Measurements from ENCODE around the gene C1QTNF5. TPM values are rescaled to one million over a fixed set of nuclear protein-coding genes. Genes with fewer than 3 reads are reported as not detected.
A peak's percentile ranks its signal among the peaks of the same experiment; 100 is the strongest.

The C1QTNF5 gene
- total RNA-seq, 1 experiment from 2014 or later, result not detected

- Histone ChIP-seq H3K4me2 (ENCODE audit: low read length) (no peak overlapping the region), H3K4me1 (ENCODE audit: control insufficient read depth in 1 of 2, insufficient read depth in 2 of 2, low read length in 2 of 2) (peaks cover 0 to 4% of the 10 kb centered on the region in 2 experiments; a peak in 2 of 4 replicates), H3K79me2 (ENCODE audit: insufficient read depth, low read length) (no peaks in the 10 kb centered on the region), H3K9me2 (ENCODE audit: insufficient read depth) (no peaks in the 10 kb centered on the region), H2AFZ (ENCODE audit: low read depth, low read length, poor library complexity, severe bottlenecking) (no peak overlapping the region), H3K27ac (ENCODE audit: low read depth, low read length) (no peak overlapping the region), H3K9ac (ENCODE audit: low read length) (no peak overlapping the region), H3K27me3 (ENCODE audit: insufficient read depth, low read length) (no peaks in the 10 kb centered on the region), H3K4me3 (replicated peaks in 1 of 2; ENCODE audit: low read depth in 1 of 2, low read length in 2 of 2) (no peak overlapping the region), H3K36me3 (ENCODE audit: control insufficient read depth in 1 of 2, insufficient read depth in 2 of 2, low read length in 2 of 2) (peaks cover 9 to 25% of the 10 kb centered on the region in 2 experiments; a peak in 2 of 4 replicates), H3K9me3 (ENCODE audit: control insufficient read depth in 1 of 2, insufficient read depth in 1 of 2, low read depth in 1 of 2, low read length in 2 of 2) (peaks cover 3 to 7% of the 10 kb centered on the region in 2 experiments; a peak in 2 of 4 replicates), H4K20me1 (ENCODE audit: insufficient read depth) (no peaks in the 10 kb centered on the region)
- intact Hi-C loops (cut with micrococcal nuclease), result loop anchor here (10.0 kb wide), 1 partner anchor 186 kb away; the partner anchor contains the start of genes C2CD2L and DPAGT1
- ChIA-PET CTCF (no interaction called here), RAD21 (ENCODE audit: low non-redundant PET in 1 of 2, low total read pairs in 2 of 2, uncharacterized antibody in 2 of 2, unreplicated experiment in 2 of 2) (no interaction called here), POLR2A (no interaction called here)
- no peak for TF ChIP-seq EZH2 (IDR thresholded peaks at IDR 0.05)
- no peak for TF ChIP-seq MAX (IDR thresholded peaks at IDR 0.05)
- no peak for TF ChIP-seq SIN3A (IDR thresholded peaks at IDR 0.05; ENCODE audit: low read depth)
- TF ChIP-seq POLR2A (IDR thresholded peaks at IDR 0.05; ENCODE audit: borderline replicate concordance, extremely low read depth, insufficient read depth, insufficient read length), result no peak
- no peak for TF ChIP-seq CTCF (IDR thresholded peaks at IDR 0.05 in 2 of 3, conservative IDR thresholded peaks at IDR 0.05 in 1 of 3; ENCODE audit: borderline replicate concordance in 1 of 3, insufficient read depth in 1 of 3, low read depth in 2 of 3, low read length in 2 of 3)
- TF ChIP-seq SRF (IDR thresholded peaks at IDR 0.05; ENCODE audit: low read depth), result peak; percentile 33; the same call in 1 of the 2 replicates
- no peak for TF ChIP-seq JUND (IDR thresholded peaks at IDR 0.05)
- no peak for TF ChIP-seq FOSL1 (IDR thresholded peaks at IDR 0.05; ENCODE audit: low read depth)
- TF ChIP-seq YY1 (IDR thresholded peaks at IDR 0.05; ENCODE audit: extremely low read depth, insufficient replicate concordance, low read depth, low read length), result no peak
- TF ChIP-seq CBX3 (IDR thresholded peaks at IDR 0.05; ENCODE audit: low read depth), result peak; percentile 83
- no peak for TF ChIP-seq EZH2phosphoT487 (IDR thresholded peaks at IDR 0.05; ENCODE audit: borderline replicate concordance)
- no TSS peak for BruUV-seq (replicated peaks)
- DNase-seq (ENCODE audit: low read depth, low spot score) (peak; percentile 2), ATAC-seq (no peak)
Measured at GRCh38 chr11:119290894-119291497, 49.7 kb downstream of the C1QTNF5 start.

Small RNAs within 50 kb of the gene (microRNA-seq; reads per million reads assigned to microRNA genes)
- not detected for gene MIR6756 (ENCODE audit: borderline number of aligned reads)

Other genes with a start within 250 kb of the C1QTNF5 start
- 45.1 TPM for gene DPAGT1, start 239.0 kb downstream of the C1QTNF5 start, total RNA-seq (2021; ENCODE audit: unreplicated experiment)
- gene C2CD2L, start 233.5 kb downstream of the C1QTNF5 start, total RNA-seq (2021; ENCODE audit: unreplicated experiment), result 12.4 TPM
- 38.1 TPM for gene HINFP, start 219.3 kb downstream of the C1QTNF5 start, total RNA-seq (2021; ENCODE audit: unreplicated experiment)
- 1.9 TPM for gene ABCG4, start 191.8 kb downstream of the C1QTNF5 start, total RNA-seq (2021; ENCODE audit: unreplicated experiment)
- 21.4 TPM for gene NLRX1, start 172.2 kb downstream of the C1QTNF5 start, total RNA-seq (2021; ENCODE audit: unreplicated experiment)
- 0.30 TPM for gene NHERF4, start 155.4 kb downstream of the C1QTNF5 start, total RNA-seq (2021; ENCODE audit: unreplicated experiment)
- gene CBL, start 134.5 kb downstream of the C1QTNF5 start, total RNA-seq (2021; ENCODE audit: unreplicated experiment), result 31.1 TPM
- 17.4 TPM for gene MCAM, start 23.8 kb downstream of the C1QTNF5 start, total RNA-seq (2021; ENCODE audit: unreplicated experiment)
- 45.6 TPM for gene RNF26, start 6.4 kb downstream of the C1QTNF5 start, total RNA-seq (2021; ENCODE audit: unreplicated experiment)
- not detected for gene MFRP, start 5.8 kb upstream of the C1QTNF5 start, total RNA-seq (2021; ENCODE audit: unreplicated experiment)
- gene USP2, start 40.8 kb upstream of the C1QTNF5 start, total RNA-seq (2021; ENCODE audit: unreplicated experiment), result 5.0 TPM
- 1.1 TPM for gene THY1, start 82.3 kb upstream of the C1QTNF5 start, total RNA-seq (2021; ENCODE audit: unreplicated experiment)